ENCODE data around the gene EFNA2.
"Not testable (repeated sequence)": the region's sequence is repeated elsewhere in the genome, so short reads cannot be mapped to it uniquely, and the experiment has no call there.

EFNA2 gene

DNA sequence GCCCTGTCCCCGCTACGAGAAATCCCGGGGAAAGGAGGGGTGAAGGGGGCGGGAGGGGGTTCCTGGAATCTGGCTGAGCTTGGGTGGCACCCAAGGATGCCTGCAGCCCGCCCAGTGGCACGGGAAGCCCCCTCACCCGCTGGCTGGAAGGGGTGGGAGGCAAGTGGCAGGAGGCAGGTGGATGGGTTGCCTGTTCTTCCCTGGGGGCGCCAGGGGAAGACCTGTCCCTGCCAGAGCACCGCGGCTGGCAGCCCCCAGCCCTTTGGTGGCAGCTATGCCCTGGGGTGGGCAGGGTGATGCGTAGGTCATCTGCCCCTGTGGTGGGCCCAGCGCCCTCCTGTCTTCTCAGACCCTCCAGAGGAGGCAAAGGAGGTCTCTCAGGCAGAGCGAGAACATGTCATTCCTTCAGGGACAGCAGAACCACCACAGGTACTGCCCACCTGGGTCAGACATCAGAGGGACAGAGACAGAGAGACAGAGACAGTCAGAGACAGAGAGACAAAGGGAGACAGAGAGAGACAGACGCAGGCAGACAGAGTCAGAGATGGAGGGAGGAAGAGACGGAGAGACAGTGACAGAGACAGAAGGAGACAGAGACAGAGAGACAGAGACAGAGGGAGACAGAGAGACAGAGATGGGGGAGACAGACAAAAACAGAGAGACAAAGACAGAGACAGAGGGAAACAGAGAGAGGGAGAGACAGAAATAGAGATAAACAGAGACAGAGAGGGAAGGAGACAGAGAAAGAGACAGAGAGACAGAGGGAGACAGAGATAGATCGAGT is 36.7 kb downstream of the EFNA2 start:
- H3K4me3 Mint-ChIP-seq = no peak overlapping the region
- H3K9me3 Mint-ChIP-seq = no peaks in the 10 kb centered on the region
- H3K36me3 Mint-ChIP-seq (ENCODE audit: low read depth) = no peaks in the 10 kb centered on the region
- DNase-seq (ENCODE audit: low spot score) = no peak
- peaks cover 28% of the 10 kb centered on the region for H3K27me3 Mint-ChIP-seq (ENCODE audit: low read depth)
- H3K4me1 Mint-ChIP-seq (ENCODE audit: low read depth) = no peaks in the 10 kb centered on the region
- no peak overlapping the region for H3K27ac Mint-ChIP-seq

DNA sequence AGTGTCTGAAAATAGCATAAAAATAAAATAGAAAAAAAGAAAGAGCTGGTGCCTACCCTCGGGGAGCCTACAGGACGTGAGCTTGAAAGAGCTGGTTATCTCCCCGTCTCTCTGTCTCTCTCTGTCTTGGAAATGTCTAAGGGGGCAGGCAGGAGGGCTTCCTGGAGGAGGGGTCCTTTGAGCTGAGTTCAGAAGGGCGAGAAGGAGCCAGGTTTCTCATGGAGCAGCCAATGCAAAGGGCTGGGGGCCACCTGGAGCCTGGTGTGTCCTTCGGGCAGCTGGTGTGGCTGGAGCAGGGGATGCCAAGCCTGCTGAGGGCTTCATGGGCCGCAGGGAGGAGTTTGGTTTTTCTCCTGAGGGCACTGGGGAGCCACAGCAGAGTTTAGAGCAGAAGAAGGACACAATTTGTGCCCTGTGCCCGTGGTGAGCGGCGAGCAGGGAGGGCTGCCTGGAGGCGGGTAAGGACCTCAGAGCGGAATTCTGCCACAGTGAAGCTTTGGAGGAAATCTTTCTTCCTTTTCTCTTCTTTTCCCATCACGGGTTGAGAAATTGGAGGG is 38.7 kb downstream of the EFNA2 start:
- Mint-ChIP-seq H3K4me3 (no peak overlapping the region), H3K27me3 (ENCODE audit: low read depth) (peaks cover 22% of the 10 kb centered on the region), H3K36me3 (ENCODE audit: low read depth) (no peaks in the 10 kb centered on the region)

GRCh38 chr19:1324806-1325567 is 39.3 kb downstream of the EFNA2 start:
- DNase-seq (ENCODE audit: low spot score) = peak; percentile 38
- peaks cover 21% of the 10 kb centered on the region for H3K27me3 Mint-ChIP-seq (ENCODE audit: low read depth)
- no peak overlapping the region for H3K4me3 Mint-ChIP-seq
- no peaks in the 10 kb centered on the region for H3K36me3 Mint-ChIP-seq (ENCODE audit: low read depth)
- H3K4me1 Mint-ChIP-seq (ENCODE audit: low read depth) = no peaks in the 10 kb centered on the region
- no peak overlapping the region for H3K27ac Mint-ChIP-seq
- no peaks in the 10 kb centered on the region for H3K9me3 Mint-ChIP-seq

More for the DNA sequence above, 38.7 kb downstream of the EFNA2 start:
- Mint-ChIP-seq H3K27ac (no peak overlapping the region), H3K4me1 (ENCODE audit: low read depth) (no peaks in the 10 kb centered on the region), H3K9me3 (no peaks in the 10 kb centered on the region)
- no peak for DNase-seq (ENCODE audit: low spot score)

DNA sequence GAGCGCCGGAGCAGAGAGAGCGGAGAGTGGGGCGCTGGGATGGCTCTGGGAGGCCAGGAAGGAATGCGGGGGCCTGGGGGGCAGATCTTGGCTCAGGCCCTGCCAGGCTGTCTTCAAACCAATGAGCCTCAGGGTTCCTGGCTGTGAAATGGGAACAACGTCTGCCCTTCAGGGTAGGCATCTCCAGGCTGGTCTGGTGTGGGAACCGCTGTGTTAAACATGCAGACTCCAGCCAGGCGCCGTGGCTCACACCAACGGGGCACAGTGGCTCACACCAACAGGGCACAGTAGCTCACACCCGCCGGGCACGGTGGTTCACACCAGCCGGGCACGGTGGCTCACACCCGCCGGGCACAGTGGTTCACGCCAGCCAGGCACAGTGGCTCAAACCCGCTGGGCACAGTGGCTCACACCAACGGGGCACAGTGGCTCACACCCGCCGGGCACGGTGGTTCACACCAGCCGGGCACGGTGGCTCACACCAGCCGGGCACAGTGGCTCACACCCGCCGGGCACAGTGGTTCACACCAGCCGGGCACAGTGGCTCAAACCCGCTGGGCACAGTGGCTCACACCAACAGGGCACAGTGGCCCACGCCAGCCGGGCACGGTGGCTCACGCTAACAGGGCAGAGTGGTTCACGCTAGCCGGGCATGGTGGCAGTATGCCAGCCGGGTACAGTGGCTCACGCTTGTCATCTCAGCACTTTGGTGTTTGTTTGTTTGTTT is 40.1 kb downstream of the EFNA2 start:
- no peak overlapping the region for H3K27ac Mint-ChIP-seq
- H3K27me3 Mint-ChIP-seq (ENCODE audit: low read depth) = peaks cover 19% of the 10 kb centered on the region
- no peaks in the 10 kb centered on the region for H3K9me3 Mint-ChIP-seq
- no peaks in the 10 kb centered on the region for H3K4me1 Mint-ChIP-seq (ENCODE audit: low read depth)
- DNase-seq (ENCODE audit: low spot score) = no peak
- no peak overlapping the region for H3K4me3 Mint-ChIP-seq
- no peaks in the 10 kb centered on the region for H3K36me3 Mint-ChIP-seq (ENCODE audit: low read depth)

DNA sequence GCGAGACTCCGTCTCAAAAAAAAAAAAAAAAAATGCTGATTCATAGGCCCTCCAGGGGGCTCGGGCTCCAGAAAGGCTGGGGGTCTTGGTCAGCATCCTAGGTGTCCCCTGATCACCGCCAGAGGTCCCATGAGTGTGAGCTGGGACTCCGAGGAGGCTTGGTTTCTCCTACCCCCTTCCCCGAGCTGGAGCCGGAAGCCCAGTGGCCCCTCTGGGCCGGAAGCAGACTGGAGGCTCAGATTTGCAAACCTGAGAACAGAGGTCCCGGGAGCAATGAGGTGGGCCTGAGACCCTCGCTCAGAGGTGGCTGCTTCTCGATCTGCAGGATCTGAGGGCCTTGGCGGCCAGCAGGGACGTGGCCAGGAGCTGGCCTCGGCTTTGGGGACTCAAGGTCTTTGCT is 41.5 kb downstream of the EFNA2 start:
- Mint-ChIP-seq H3K9me3 (no peaks in the 10 kb centered on the region), H3K36me3 (ENCODE audit: low read depth) (no peaks in the 10 kb centered on the region), H3K4me3 (no peak overlapping the region), H3K4me1 (ENCODE audit: low read depth) (no peaks in the 10 kb centered on the region), H3K27me3 (ENCODE audit: low read depth) (peaks cover 19% of the 10 kb centered on the region), H3K27ac (no peak overlapping the region)
- no peak for DNase-seq (ENCODE audit: low spot score)

DNA sequence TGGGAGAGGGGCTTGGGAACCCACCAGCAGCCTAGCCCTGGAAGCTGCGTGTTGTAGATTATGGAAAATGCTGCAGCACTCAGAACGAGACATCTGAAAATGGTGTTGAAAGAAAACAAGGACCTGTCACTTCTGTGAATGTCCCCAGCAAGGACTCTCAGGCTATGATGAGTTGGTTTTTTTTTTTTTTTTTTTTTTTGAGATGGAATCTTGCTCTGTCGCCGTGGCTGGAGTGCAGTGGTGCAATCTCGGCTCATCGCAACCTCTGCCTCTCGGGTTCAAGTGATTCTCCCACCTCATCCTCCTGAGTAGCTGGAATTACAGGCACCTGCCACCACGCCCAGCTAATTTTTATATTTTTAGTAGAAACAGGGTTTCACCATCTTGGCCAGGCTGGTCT is 46.5 kb downstream of the EFNA2 start:
- H3K4me3 Mint-ChIP-seq; H3K9me3 Mint-ChIP-seq; DNase-seq (ENCODE audit: low spot score); H3K27me3 Mint-ChIP-seq (ENCODE audit: low read depth); H3K27ac Mint-ChIP-seq; H3K36me3 Mint-ChIP-seq (ENCODE audit: low read depth); H3K4me1 Mint-ChIP-seq (ENCODE audit: low read depth): not testable (repeated sequence)

DNA sequence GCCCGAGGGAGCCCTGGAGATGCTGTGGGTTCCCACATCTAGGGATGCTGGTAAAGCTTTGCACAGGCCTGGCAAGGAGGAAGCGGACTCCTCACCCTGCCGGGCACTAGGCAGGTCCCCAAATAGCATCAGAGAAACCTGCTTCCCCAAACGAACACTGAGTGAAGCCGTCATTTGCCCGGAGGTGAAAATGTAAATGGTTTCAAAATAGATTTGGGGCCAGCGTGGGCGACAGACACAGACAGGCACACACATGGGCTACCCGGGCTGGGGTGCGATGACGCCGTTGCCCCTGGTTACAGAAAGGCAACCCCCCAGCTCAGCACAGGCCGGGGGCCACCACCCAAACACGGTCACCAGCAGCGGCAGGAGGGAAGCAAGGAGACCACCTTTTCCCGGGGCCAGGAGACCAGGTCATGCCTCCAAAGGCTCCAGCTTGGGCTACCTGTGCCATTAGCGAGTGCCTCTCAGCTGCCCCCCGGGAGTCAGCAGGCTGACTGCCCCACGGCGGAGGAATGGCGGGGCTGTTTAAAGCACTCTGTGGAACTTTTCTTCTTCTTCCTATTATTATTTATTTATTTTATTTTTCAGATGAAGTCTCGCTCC is 50.5 kb downstream of the EFNA2 start:
- DNase-seq (ENCODE audit: low spot score) = no peak
- Mint-ChIP-seq H3K4me3 (no peak overlapping the region), H3K36me3 (ENCODE audit: low read depth) (no peaks in the 10 kb centered on the region), H3K27me3 (ENCODE audit: low read depth) (no peaks in the 10 kb centered on the region), H3K27ac (no peak overlapping the region), H3K9me3 (no peaks in the 10 kb centered on the region), H3K4me1 (ENCODE audit: low read depth) (no peaks in the 10 kb centered on the region)

- Mint-ChIP-seq H3K27me3 (ENCODE audit: low read depth) (no peaks in the 10 kb centered on the region), H3K4me1 (ENCODE audit: low read depth) (peaks cover 2% of the 10 kb centered on the region), H3K27ac (no peak overlapping the region), H3K9me3 (no peaks in the 10 kb centered on the region), H3K36me3 (ENCODE audit: low read depth) (no peaks in the 10 kb centered on the region), H3K4me3 (no peak overlapping the region)
- no peak for DNase-seq (ENCODE audit: low spot score)
Measured at GRCh38 chr19:1340681-1341469, 55.2 kb downstream of the EFNA2 start.

DNA sequence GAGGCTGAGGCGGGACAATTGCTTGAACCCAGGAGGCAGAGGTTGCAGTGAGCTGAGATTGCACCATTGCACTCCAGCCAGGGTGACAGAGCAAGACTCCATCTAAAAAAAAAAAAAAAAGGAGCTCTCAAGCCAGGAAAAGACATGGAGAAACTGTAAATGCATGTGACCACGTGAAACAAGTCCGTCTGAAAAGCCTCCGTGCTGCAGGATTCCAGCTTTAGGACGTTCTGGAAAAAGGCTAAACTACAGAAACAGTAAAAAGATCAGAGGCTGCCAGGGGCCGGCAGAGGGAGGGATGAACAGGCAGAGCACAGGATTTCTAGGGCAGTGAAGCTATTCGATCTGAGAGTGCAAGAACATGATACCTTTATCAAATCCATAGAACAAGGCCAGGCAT is 57.4 kb downstream of the EFNA2 start:
- H3K27me3 Mint-ChIP-seq (ENCODE audit: low read depth) = no peaks in the 10 kb centered on the region
- no peak overlapping the region for H3K4me3 Mint-ChIP-seq
- no peak for DNase-seq (ENCODE audit: low spot score)
- no peaks in the 10 kb centered on the region for H3K9me3 Mint-ChIP-seq
- H3K36me3 Mint-ChIP-seq (ENCODE audit: low read depth) = no peaks in the 10 kb centered on the region
- no peak overlapping the region for H3K27ac Mint-ChIP-seq
- H3K4me1 Mint-ChIP-seq (ENCODE audit: low read depth) = peaks cover 2% of the 10 kb centered on the region

GRCh38 chr19:1349211-1349610 is 63.5 kb downstream of the EFNA2 start:
- no peak overlapping the region for H3K4me3 Mint-ChIP-seq
- peaks cover 3% of the 10 kb centered on the region for H3K4me1 Mint-ChIP-seq (ENCODE audit: low read depth)
- no peaks in the 10 kb centered on the region for H3K36me3 Mint-ChIP-seq (ENCODE audit: low read depth)
- no peaks in the 10 kb centered on the region for H3K27me3 Mint-ChIP-seq (ENCODE audit: low read depth)
- no peak for DNase-seq (ENCODE audit: low spot score)
- H3K9me3 Mint-ChIP-seq = no peaks in the 10 kb centered on the region
- no peak overlapping the region for H3K27ac Mint-ChIP-seq

- Mint-ChIP-seq H3K4me3 (no peak overlapping the region), H3K4me1 (ENCODE audit: low read depth) (peaks cover 8% of the 10 kb centered on the region), H3K27ac (no peak overlapping the region), H3K36me3 (ENCODE audit: low read depth) (peaks cover 2% of the 10 kb centered on the region), H3K9me3 (no peaks in the 10 kb centered on the region), H3K27me3 (ENCODE audit: low read depth) (no peaks in the 10 kb centered on the region)
- DNase-seq (ENCODE audit: low spot score) = no peak
Measured at GRCh38 chr19:1350867-1351266, 65.2 kb downstream of the EFNA2 start.
